HG03060 (cell line): Measurements from ENCODE around the gene NTMT1.

Experiments
- ATAC-seq: cut with Tn5 transposase; IDR thresholded peaks from one replicate; pipeline ENCODE4 v1.9.1; 2021; ENCODE audit warnings: low read depth, moderate number of reproducible peaks; ENCODE audit not compliant: unreplicated experiment

Gene NTMT1

DNA sequence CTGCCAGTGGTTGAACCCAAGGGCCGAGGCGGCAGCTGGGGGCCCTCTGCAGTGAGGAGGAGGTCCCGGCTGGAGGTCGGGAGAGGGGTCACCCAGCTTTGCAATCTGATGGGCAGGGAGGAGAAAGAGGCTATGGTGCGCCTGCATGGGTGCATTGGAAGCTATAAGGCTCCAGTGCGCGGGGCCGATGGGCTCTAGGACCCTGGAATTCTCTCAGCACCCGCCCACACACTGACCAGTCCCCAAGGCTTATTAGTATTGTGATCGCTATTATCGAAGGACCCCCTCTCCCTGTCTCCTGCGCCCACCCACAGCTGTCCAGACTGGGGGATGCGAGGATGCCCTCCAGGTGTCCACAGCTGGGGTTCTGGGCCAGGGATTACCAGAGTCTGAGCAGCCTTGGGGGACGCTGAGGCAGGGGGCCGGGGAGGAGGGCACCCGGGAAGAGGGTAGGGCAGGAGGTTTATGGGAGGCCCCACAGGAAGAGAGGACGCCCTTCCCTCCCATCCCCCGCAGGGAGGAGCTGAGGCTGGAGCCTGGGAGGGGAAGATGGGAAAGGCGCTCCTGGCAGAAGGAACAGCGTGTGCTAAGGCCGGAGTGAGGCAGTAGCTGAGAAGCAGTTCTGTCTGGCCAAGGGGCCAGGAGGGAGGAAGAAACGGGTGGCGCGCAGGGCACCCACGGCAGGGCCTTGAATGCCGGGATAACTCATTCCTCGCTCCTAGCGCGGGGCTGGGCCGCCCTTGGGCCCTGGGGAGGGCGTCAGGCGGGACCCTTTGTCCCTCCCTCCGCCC lies 29.2 kb upstream of the NTMT1 start:
- no peak for ATAC-seq

GRCh38 chr9:129597355-129598088 lies 28.4 kb upstream of the NTMT1 start:
- ATAC-seq = no peak

DNA sequence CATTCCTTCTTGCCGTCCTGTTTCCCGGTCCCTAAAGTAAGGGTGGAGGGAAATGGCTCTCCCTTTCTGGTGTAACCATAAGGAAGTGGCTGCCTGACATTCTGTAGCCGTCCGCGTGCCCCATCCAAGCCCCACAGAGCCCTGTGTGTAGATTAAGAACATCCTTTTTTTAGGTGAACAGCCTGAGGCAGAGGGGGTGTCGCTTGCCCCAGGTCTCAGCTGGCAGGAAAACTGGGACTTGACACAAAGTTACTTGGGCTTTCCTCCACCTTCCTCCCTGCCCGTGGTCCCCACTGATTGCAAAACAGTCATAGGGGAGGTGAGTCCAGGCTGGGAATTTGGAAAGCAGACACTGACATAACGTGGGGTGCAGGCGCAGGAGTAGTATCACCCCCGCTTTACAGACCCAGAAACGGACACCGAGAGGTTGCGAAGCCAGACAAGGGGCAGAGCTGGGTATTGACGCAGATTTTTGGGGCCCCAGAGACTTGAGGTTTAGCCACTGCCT lies 27.8 kb upstream of the NTMT1 start:
- ATAC-seq = no peak

DNA sequence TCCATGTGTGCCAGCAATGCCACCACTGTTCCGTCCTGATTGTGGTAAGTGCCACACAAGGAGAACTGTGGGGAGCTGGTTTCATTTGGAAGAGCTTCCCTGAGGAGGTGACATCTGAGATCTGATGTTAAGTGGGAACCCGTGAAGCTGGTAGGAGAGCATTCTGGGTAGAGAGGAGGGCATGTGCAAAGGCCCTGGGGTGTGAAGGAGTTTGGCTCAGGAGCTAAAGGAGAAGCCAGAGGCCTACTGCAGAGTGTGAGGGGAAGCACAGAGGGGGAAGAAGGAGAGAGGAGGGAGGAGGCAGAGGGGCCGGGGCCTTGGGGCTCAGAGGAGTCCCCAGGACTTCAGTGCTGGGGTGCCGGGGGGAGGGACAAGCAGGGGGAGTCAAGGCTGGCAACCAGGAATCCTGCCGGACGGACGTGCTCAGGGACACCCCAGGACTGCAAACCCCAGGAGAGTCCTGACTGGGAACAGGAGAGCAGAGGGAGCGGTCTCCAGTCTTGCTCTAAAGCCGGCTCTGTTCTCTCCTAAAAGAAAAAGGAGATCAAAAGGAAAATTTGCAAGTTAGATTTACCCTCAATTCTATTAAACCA lies 24.8 kb upstream of the NTMT1 start:
- ATAC-seq = no peak

DNA sequence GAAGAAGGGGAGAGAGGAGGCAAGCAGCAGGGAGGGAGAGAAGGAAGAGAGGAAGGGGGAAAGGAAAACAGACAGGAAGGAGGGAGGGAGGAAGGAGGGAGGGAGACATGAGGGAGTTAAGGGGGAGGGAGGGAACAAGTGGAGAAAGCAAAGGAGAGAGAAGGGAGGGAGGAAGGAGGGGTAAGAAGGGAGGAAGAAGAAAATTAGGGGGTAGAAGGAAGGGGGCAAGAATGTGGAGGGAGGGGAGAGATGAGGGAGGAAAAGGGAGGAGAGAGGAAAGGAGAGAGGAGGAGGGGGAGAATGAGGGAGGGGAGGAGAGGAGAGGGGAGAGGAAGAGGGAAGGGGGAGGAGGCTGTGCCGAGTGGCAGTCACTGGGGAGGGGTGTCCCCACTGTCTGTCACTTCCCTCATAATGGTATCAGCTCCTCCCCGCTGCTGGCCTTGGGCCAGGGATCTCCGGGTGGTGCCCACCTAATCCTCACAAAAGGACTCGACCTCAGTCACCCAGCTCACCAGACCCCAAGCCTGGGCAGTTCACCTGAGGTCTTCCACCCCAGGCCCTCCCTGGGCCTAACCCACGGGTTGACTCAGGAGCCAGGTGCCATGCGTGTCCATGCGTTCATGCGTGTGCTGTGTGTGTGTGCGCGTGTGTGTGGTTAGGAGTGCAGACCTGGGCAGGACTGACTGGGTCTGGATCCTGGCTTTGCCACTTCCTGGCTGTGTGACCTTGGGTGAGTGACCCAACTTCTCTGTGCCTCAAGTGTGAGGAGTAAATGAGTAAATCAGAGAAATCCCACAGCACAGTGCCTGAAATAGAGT lies 23.2 kb upstream of the NTMT1 start:
- no peak for ATAC-seq

GRCh38 chr9:129604056-129604765 lies 21.8 kb upstream of the NTMT1 start:
- ATAC-seq = no peak

DNA sequence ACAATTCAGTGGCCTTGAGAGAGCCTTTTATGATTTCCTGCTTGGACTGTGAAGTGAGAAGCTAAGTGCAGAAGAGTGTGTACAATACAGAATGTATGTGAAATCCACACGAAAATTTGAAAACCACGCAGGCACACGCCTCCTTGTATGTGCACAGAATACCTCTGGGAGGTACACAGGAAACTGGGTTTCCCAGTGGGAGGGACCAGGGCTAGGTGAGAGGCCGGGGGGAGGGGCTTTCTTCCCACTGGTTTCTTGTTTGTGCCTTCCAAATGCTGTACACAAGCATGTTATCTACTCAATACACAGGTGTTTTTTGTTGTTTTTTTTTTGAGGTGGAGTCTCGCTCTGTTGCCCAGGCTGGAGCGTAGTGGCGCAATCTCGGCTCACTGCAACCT lies 21.2 kb upstream of the NTMT1 start:
- ATAC-seq = no peak

GRCh38 chr9:129606161-129607026 lies 19.6 kb upstream of the NTMT1 start:
- no peak for ATAC-seq

GRCh38 chr9:129607027-129607387 lies 19.0 kb upstream of the NTMT1 start:
- ATAC-seq = no peak

GRCh38 chr9:129608561-129609481 lies 17.1 kb upstream of the NTMT1 start:
- no peak for ATAC-seq

DNA sequence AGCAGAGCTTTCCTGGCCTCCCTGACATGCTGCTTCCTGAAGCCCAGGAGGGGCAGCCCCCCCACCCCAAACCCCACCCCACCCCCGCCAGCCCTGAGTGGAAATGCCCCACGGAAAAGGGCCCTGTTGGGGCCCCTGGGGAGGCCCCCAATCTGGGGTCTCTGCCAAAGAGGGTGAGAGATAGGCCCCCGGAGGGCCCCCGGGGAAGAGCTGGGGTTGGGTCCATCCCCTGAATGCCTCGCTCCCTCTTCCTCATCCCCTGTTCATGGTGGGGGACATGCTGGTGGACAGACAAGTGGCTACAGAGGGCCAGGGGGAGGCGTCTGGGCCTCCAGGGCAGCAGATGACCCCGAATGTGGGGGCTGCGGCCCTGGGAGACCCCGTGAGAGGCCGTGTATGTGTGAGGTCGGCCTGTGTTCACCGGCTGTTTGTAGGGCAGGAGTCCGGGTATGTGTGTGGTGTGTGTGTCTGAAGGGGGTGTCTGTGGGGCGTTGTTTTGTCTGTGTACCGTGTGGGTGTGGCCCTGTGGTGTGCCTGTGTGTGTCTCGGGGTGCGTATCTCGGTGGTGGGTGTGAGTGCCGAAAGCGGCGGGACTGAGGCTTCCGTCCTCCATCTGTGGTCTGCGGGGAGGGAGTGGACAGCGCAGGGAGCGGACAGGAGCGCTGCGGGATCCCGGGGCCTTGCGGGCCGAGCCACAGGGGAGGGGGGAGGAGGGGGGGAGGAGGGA lies 16.3 kb upstream of the NTMT1 start:
- no peak for ATAC-seq

- no peak for ATAC-seq
These were observed 15.8 kb upstream of the NTMT1 start for GRCh38 chr9:129610213-129610472.

- no peak for ATAC-seq
These were observed 15.3 kb upstream of the NTMT1 start for GRCh38 chr9:129610473-129611306.

GRCh38 chr9:129611307-129611800 lies 14.6 kb upstream of the NTMT1 start:
- ATAC-seq = no peak

GRCh38 chr9:129612123-129612522 lies 13.8 kb upstream of the NTMT1 start:
- ATAC-seq = no peak

DNA sequence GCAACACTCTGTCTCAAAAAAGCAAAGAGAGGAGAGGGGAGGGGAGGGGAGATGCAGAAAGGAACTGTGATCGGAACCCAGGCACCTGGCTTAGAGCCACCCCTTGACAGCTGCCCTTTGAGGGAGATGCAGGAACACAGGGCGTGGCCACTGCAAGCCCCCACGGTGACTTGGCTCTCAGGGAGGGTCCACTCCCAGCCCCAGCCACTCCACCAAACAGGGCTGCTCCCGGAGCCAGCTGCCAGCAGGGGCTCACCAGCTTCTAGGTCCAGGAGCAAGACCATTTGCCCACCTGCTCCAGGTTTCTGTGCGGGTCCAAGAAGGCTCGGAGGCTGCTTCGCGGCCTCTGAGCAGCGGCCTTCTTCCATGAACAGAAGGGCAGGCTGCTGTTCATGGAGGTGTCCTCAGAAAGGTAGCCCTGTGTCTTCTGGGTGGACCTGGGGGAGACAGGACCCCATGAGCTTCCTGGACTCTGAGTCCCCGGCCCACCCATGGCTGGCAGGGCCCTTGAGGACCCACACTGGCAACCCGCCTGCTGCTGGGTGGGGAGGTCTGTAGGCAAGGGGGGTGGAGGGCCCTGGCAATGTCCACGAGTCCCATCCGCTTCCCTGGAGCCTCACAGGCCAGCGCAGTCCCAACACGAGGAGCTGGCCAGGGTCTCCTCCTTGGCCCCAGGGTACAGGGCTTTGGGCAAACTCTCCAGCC lies 13.0 kb upstream of the NTMT1 start:
- no peak for ATAC-seq
